Renal cortical epithelial cell (primary cell): ENCODE data around the gene NANS. TPM values are rescaled to one million over a fixed set of nuclear protein-coding genes. Genes with fewer than 3 reads are reported as not detected.
A peak's percentile ranks its signal among the peaks of the same experiment; 100 is the strongest.

Source experiments
- DNase-seq: peaks from one replicate; pipeline ENCODE4 v3.0.0-alpha.2; 2011; ENCODE audit warnings: low read depth
- total RNA-seq: library from RNA; depleted of rRNA; stranded (reverse); fragments of >200 nt; gene quantifications from 2 replicates; pipeline ENCODE4 v1.2.3, GENCODE V29; 2014

NANS gene
- total RNA-seq, 1 donor from 2014 or later, result 86.7 TPM

- no peak for DNase-seq
Measured at GRCh38 chr9:98038958-98039357, 17.6 kb upstream of the NANS start.

GRCh38 chr9:98039607-98040017 is 16.9 kb upstream of the NANS start:
- DNase-seq, result no peak

GRCh38 chr9:98040212-98040611 is 16.3 kb upstream of the NANS start:
- DNase-seq, result no peak

- DNase-seq, result no peak
Measured at GRCh38 chr9:98043915-98044314, 12.6 kb upstream of the NANS start.

GRCh38 chr9:98045234-98046179 is 11.0 kb upstream of the NANS start:
- DNase-seq, result no peak

GRCh38 chr9:98046180-98046543 is 10.4 kb upstream of the NANS start:
- no peak for DNase-seq

- DNase-seq, result no peak
Measured at GRCh38 chr9:98047002-98047401, 9.5 kb upstream of the NANS start.

GRCh38 chr9:98049288-98050072 is 7.1 kb upstream of the NANS start:
- no peak for DNase-seq

- no peak for DNase-seq
Measured at GRCh38 chr9:98050351-98050750, 6.2 kb upstream of the NANS start.

- DNase-seq, result no peak
Measured at GRCh38 chr9:98054376-98054951, 2.1 kb upstream of the NANS start.

GRCh38 chr9:98057138-98057799 is 737 bp downstream of the NANS start:
- DNase-seq, result no peak

GRCh38 chr9:98062161-98062560 is 5.6 kb downstream of the NANS start:
- no peak for DNase-seq

- no peak for DNase-seq
Measured at GRCh38 chr9:98064623-98065392, 8.3 kb downstream of the NANS start.

- no peak for DNase-seq
Measured at GRCh38 chr9:98066235-98066634, 9.7 kb downstream of the NANS start.

GRCh38 chr9:98067184-98067583 is 10.7 kb downstream of the NANS start:
- no peak for DNase-seq

- no peak for DNase-seq
Measured at GRCh38 chr9:98069551-98069950, 13.0 kb downstream of the NANS start.

- no peak for DNase-seq
Measured at GRCh38 chr9:98070704-98071103, 14.2 kb downstream of the NANS start.

GRCh38 chr9:98071737-98072136 is 15.2 kb downstream of the NANS start:
- no peak for DNase-seq

GRCh38 chr9:98074115-98074990 is 17.8 kb downstream of the NANS start:
- DNase-seq, result no peak

GRCh38 chr9:98075332-98075805 is 18.8 kb downstream of the NANS start:
- peak; percentile 87 for DNase-seq
